Keratinocyte (primary cell): ENCODE data around the gene EEF1A2. TPM values are rescaled to one million over a fixed set of nuclear protein-coding genes. Genes with fewer than 3 reads are reported as not detected.

Source experiments
- DNase-seq: peaks from one replicate; pipeline ENCODE4 v3.0.0-alpha.2; 2011; ENCODE audit warnings: low read depth, missing footprints, low spot score
- FAIRE-seq: peaks from 2 replicates; lab custom pipeline; 2011; peaks lifted over from hg19 to GRCh38; lab: Jason Lieb, UNC
- H2AFZ ChIP-seq: 2 replicates; pipeline ENCODE4 v1.6.0; 2012; ENCODE audit warnings: low read length, control low read depth, inconsistent platforms; ENCODE audit not compliant: control insufficient read depth
- H3K27ac ChIP-seq: 2 replicates; pipeline ENCODE4 v1.5.1; 2011; ENCODE audit warnings: low read length; ENCODE audit not compliant: control insufficient read depth, insufficient read depth
- H3K27me3 ChIP-seq: 3 replicates; pipeline ENCODE4 v1.6.0; 2011; ENCODE audit warnings: low read length; ENCODE audit not compliant: control insufficient read depth, insufficient read depth; ENCODE audit errors: extremely low read depth
- H3K36me3 ChIP-seq, 2 experiments: 2 replicates in 1 of 2; 3 replicates in 1 of 2; pipeline ENCODE4 v1.5.1; 2011; ENCODE audit warnings: low read length in 2 of 2, mild to moderate bottlenecking in 1 of 2; ENCODE audit not compliant: control insufficient read depth in 2 of 2, insufficient read depth in 2 of 2; ENCODE audit errors: extremely low read depth in 1 of 2
- H3K4me1 ChIP-seq: 3 replicates; pipeline ENCODE4 v1.5.1; 2011; ENCODE audit warnings: low read length; ENCODE audit not compliant: control insufficient read depth, insufficient read depth; ENCODE audit errors: extremely low read depth
- H3K4me2 ChIP-seq: 3 replicates; pipeline ENCODE4 v1.6.0; 2011; ENCODE audit warnings: low read depth, low read length; ENCODE audit not compliant: control insufficient read depth, insufficient read depth; ENCODE audit errors: extremely low read depth
- H3K4me3 ChIP-seq, 3 experiments: fragments of 200-600 bp in 1 of 3; sonication (generic) in 1 of 3; 2 replicates in 2 of 3; 3 replicates in 1 of 3; pipeline ENCODE4 v1.5.1; 2011 to 2016; ENCODE audit warnings: low read length in 3 of 3, mild to moderate bottlenecking in 3 of 3, control low read depth in 2 of 3, inconsistent platforms in 1 of 3, low read depth in 1 of 3, mixed read lengths in 1 of 3, mixed run types in 1 of 3, moderate library complexity in 1 of 3; ENCODE audit not compliant: control insufficient read depth in 2 of 3, insufficient read depth in 2 of 3; ENCODE audit errors: extremely low read depth in 1 of 3
- H3K79me2 ChIP-seq: 2 replicates; pipeline ENCODE4 v1.6.0; 2012; ENCODE audit warnings: low read length; ENCODE audit not compliant: control insufficient read depth, insufficient read depth
- H3K9ac ChIP-seq: 3 replicates; pipeline ENCODE4 v1.6.0; 2011; ENCODE audit warnings: low read length; ENCODE audit not compliant: control insufficient read depth, insufficient read depth; ENCODE audit errors: extremely low read depth
- H3K9me1 ChIP-seq: 3 replicates; pipeline ENCODE4 v1.6.0; 2011; ENCODE audit warnings: low read length; ENCODE audit not compliant: control insufficient read depth, insufficient read depth; ENCODE audit errors: extremely low read depth
- H3K9me3 ChIP-seq: 2 replicates; pipeline ENCODE4 v1.5.1; 2012; ENCODE audit warnings: low read depth, low read length; ENCODE audit not compliant: control insufficient read depth
- H4K20me1 ChIP-seq: 3 replicates; pipeline ENCODE4 v1.6.0; 2011; ENCODE audit warnings: low read length; ENCODE audit not compliant: control insufficient read depth, insufficient read depth; ENCODE audit errors: extremely low read depth
- CTCF ChIP-seq, 3 experiments: IDR thresholded peaks in 1 of 3; conservative IDR thresholded peaks in 1 of 3; optimal IDR thresholded peaks in 1 of 3; 2 replicates in 2 of 3; 3 replicates in 1 of 3; pipeline versions ENCODE3 to v1.5.1; 2011; ENCODE audit warnings: low read length in 3 of 3, mild to moderate bottlenecking in 3 of 3, moderate library complexity in 2 of 3, control low read depth in 1 of 3, inconsistent platforms in 1 of 3; ENCODE audit not compliant: insufficient read depth in 2 of 3; ENCODE audit errors: extremely low read depth in 1 of 3
- EZH2 ChIP-seq: IDR thresholded peaks from one replicate; pipeline ENCODE4 v1.6.1; 2012; ENCODE audit warnings: inconsistent platforms, mild to moderate bottlenecking, low read length, moderate library complexity
- dilution Hi-C: fragments of 300-500 bp; cut with MboI; formaldehyde crosslinking; loops from one replicate; pipeline ENCODE4 v1.7.0; 2020; ENCODE audit warnings: low sequenced_read_pairs; ENCODE audit not compliant: extremely low pct_ligation_motif_present
- polyA plus RNA-seq, 5 experiments: library from polyadenylated mRNA; depleted of rRNA in 3 of 5; stranded (reverse) in 3 of 5; stranded (forward) in 1 of 5; unstranded in 1 of 5; fragments of >200 nt; gene quantifications; 1 replicate in 1 of 5; 2 replicates in 3 of 5; 3 replicates in 1 of 5; pipeline versions ENCODE4 v1.2.1 to v1.2.3, GENCODE V29; 2011 to 2012; ENCODE audit warnings: missing spikeins in 2 of 5, low read depth in 1 of 5, low replicate concordance in 1 of 5

EEF1A2 gene
- polyA plus RNA-seq, 1 donor (not counting 4 experiments of a cell fraction or from before 2014, with no cell fraction given), result 0.12 TPM

- no peak for FAIRE-seq
- no peak overlapping the region for H2AFZ ChIP-seq
- no peak overlapping the region for H3K9ac ChIP-seq
- peaks cover 10% of the 10 kb centered on the region for H3K79me2 ChIP-seq
- H3K27ac ChIP-seq, result no peak overlapping the region
- no peaks in the 10 kb centered on the region for H3K9me3 ChIP-seq
- no peaks in the 10 kb centered on the region for H3K27me3 ChIP-seq
- no peak overlapping the region for H3K4me2 ChIP-seq
- peaks cover 7% of the 10 kb centered on the region for H4K20me1 ChIP-seq
- H3K4me1 ChIP-seq, result peaks cover 20% of the 10 kb centered on the region
- dilution Hi-C loops, result no loop called here
- no peaks in the 10 kb centered on the region for H3K9me1 ChIP-seq
- H3K4me3 ChIP-seq, result no peak overlapping the region
- DNase-seq, result no peak
- no peak for TF ChIP-seq EZH2
- TF ChIP-seq CTCF (optimal IDR thresholded peaks at IDR 0.05 in 1 of 3, IDR thresholded peaks at IDR 0.05 in 1 of 3, conservative IDR thresholded peaks at IDR 0.05 in 1 of 3; ENCODE audit: extremely low read depth in 1 of 3, insufficient read depth in 2 of 3, low read length in 3 of 3), result no peak
- H3K36me3 ChIP-seq, result peaks cover 12 to 23% of the 10 kb centered on the region in 2 experiments
Observed at GRCh38 chr20:63532449-63532971, 33.6 kb upstream of the EEF1A2 start.

- Histone ChIP-seq H3K79me2 (peaks cover 8% of the 10 kb centered on the region), H3K4me3 (no peak overlapping the region), H4K20me1 (peaks cover 7% of the 10 kb centered on the region), H3K9me3 (no peaks in the 10 kb centered on the region), H3K27me3 (no peaks in the 10 kb centered on the region), H3K9me1 (no peaks in the 10 kb centered on the region), H3K27ac (no peak overlapping the region), H3K36me3 (peaks cover 12 to 23% of the 10 kb centered on the region in 2 experiments), H2AFZ (no peak overlapping the region), H3K9ac (no peak overlapping the region), H3K4me1 (peaks cover 20% of the 10 kb centered on the region), H3K4me2 (no peak overlapping the region)
- dilution Hi-C loops, result no loop called here
- DNase-seq, result no peak
- FAIRE-seq, result no peak
- TF ChIP-seq EZH2, result no peak
- TF ChIP-seq CTCF (optimal IDR thresholded peaks at IDR 0.05 in 1 of 3, IDR thresholded peaks at IDR 0.05 in 1 of 3, conservative IDR thresholded peaks at IDR 0.05 in 1 of 3; ENCODE audit: extremely low read depth in 1 of 3, insufficient read depth in 2 of 3, low read length in 3 of 3), result no peak
Observed at GRCh38 chr20:63531686-63532448, 33.0 kb upstream of the EEF1A2 start.
